ENCODE data around the gene C14orf180. TPM values are rescaled to one million over a fixed set of nuclear protein-coding genes. Genes with fewer than 3 reads are reported as not detected.

Gene C14orf180
- polyA plus RNA-seq (2012; ENCODE audit: insufficient read length, low read depth) = not detected

GRCh38 chr14:104579507-104579906 lies at the start of gene C14orf180:
C14orf180 (plus strand) TSS chr14:104579764; CDS start chr14:104586431, 6,667 bp downstream.
- TF ChIP-seq FOXP2 (optimal IDR thresholded peaks at IDR 0.05; ENCODE audit: borderline replicate concordance, extremely low read depth, extremely low read length, insufficient read depth) (no peak), POLR2AphosphoS5 (IDR thresholded peaks at IDR 0.05; ENCODE audit: low read depth, low read length) (no peak), TAF1 (IDR thresholded peaks at IDR 0.05; ENCODE audit: borderline replicate concordance, insufficient read depth, low read length) (no peak), SIN3A (IDR thresholded peaks at IDR 0.05; ENCODE audit: borderline replicate concordance, insufficient read depth, low read length) (no peak)
- TF ChIP-seq, protein P1, sequence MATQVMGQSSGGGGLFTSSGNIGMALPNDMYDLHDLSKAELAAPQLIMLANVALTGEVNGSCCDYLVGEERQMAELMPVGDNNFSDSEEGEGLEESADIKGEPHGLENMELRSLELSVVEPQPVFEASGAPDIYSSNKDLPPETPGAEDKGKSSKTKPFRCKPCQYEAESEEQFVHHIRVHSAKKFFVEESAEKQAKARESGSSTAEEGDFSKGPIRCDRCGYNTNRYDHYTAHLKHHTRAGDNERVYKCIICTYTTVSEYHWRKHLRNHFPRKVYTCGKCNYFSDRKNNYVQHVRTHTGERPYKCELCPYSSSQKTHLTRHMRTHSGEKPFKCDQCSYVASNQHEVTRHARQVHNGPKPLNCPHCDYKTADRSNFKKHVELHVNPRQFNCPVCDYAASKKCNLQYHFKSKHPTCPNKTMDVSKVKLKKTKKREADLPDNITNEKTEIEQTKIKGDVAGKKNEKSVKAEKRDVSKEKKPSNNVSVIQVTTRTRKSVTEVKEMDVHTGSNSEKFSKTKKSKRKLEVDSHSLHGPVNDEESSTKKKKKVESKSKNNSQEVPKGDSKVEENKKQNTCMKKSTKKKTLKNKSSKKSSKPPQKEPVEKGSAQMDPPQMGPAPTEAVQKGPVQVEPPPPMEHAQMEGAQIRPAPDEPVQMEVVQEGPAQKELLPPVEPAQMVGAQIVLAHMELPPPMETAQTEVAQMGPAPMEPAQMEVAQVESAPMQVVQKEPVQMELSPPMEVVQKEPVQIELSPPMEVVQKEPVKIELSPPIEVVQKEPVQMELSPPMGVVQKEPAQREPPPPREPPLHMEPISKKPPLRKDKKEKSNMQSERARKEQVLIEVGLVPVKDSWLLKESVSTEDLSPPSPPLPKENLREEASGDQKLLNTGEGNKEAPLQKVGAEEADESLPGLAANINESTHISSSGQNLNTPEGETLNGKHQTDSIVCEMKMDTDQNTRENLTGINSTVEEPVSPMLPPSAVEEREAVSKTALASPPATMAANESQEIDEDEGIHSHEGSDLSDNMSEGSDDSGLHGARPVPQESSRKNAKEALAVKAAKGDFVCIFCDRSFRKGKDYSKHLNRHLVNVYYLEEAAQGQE (IDR thresholded peaks at IDR 0.05; ENCODE audit: insufficient read depth in 1 of 2, low read depth in 2 of 2, low read length in 2 of 2) = no peak

- no peak for TF ChIP-seq TAF1 (IDR thresholded peaks at IDR 0.05; ENCODE audit: borderline replicate concordance, insufficient read depth, low read length)
- no peak for TF ChIP-seq POLR2AphosphoS5 (IDR thresholded peaks at IDR 0.05; ENCODE audit: low read depth, low read length)
- TF ChIP-seq, protein P1 (IDR thresholded peaks at IDR 0.05; ENCODE audit: insufficient read depth in 1 of 2, low read depth in 2 of 2, low read length in 2 of 2) = no peak
- TF ChIP-seq SIN3A (IDR thresholded peaks at IDR 0.05; ENCODE audit: borderline replicate concordance, insufficient read depth, low read length) = no peak
- no peak for TF ChIP-seq FOXP2 (optimal IDR thresholded peaks at IDR 0.05; ENCODE audit: borderline replicate concordance, extremely low read depth, extremely low read length, insufficient read depth)
Measured at GRCh38 chr14:104530646-104531045, 48.9 kb upstream of the C14orf180 start.

DNA sequence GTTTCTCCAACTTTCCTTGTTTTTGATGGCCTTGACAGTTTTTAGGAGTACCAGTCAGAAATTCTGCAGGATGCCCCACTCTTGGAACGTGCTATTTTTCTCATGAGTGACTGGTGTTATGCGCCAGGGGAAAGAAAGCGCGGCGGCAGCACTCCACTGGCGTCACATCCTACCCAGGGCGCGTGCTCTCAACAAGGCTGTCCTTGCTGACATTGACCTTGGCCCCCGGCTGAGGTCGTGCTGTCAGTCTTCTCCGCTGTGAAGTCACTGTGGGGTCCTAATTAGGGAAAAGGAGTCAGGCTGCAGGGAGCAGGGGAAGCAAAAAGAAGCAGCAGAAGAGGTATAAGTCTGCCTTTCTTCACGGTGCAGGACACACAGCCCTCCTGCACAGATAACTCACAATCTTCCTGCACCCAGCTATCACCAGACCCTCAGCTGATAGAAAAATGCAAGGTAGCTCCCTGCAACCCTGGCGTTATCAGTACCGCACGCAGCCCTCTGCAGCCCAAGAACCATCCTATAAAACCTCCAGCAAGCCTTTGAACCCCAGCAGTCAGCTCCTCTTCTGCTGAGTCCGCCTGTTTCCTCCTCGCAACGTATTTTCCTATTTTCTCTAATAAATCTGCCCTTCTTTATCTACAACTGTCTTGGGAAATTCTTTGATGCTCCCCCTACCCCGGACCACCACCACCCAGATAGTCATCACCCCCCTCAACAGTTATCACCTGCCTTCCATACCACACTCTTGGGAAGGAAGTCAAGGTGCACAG lies 48.0 kb upstream of the C14orf180 start:
- TF ChIP-seq TAF1 (IDR thresholded peaks at IDR 0.05; ENCODE audit: borderline replicate concordance, insufficient read depth, low read length) (no peak), SIN3A (IDR thresholded peaks at IDR 0.05; ENCODE audit: borderline replicate concordance, insufficient read depth, low read length) (no peak)

- no peak for TF ChIP-seq POLR2AphosphoS5 (IDR thresholded peaks at IDR 0.05; ENCODE audit: low read depth, low read length)
- no peak for TF ChIP-seq FOXP2 (optimal IDR thresholded peaks at IDR 0.05; ENCODE audit: borderline replicate concordance, extremely low read depth, extremely low read length, insufficient read depth)
- TF ChIP-seq SIN3A (IDR thresholded peaks at IDR 0.05; ENCODE audit: borderline replicate concordance, insufficient read depth, low read length) = no peak
- TF ChIP-seq, protein P1 (IDR thresholded peaks at IDR 0.05; ENCODE audit: insufficient read depth in 1 of 2, low read depth in 2 of 2, low read length in 2 of 2) = no peak
- TF ChIP-seq TAF1 (IDR thresholded peaks at IDR 0.05; ENCODE audit: borderline replicate concordance, insufficient read depth, low read length) = no peak
Measured at GRCh38 chr14:104532191-104532555, 47.4 kb upstream of the C14orf180 start.

- TF ChIP-seq, protein P1 (IDR thresholded peaks at IDR 0.05; ENCODE audit: insufficient read depth in 1 of 2, low read depth in 2 of 2, low read length in 2 of 2) = no peak
- TF ChIP-seq FOXP2 (optimal IDR thresholded peaks at IDR 0.05; ENCODE audit: borderline replicate concordance, extremely low read depth, extremely low read length, insufficient read depth) (no peak), TAF1 (IDR thresholded peaks at IDR 0.05; ENCODE audit: borderline replicate concordance, insufficient read depth, low read length) (no peak), SIN3A (IDR thresholded peaks at IDR 0.05; ENCODE audit: borderline replicate concordance, insufficient read depth, low read length) (no peak), POLR2AphosphoS5 (IDR thresholded peaks at IDR 0.05; ENCODE audit: low read depth, low read length) (no peak)
Measured at GRCh38 chr14:104534036-104534435, 45.5 kb upstream of the C14orf180 start.
